Esophagus squamous epithelium (tissue), 5 donors: ENCODE data around the gene MOG. TPM values are rescaled to one million over a fixed set of nuclear protein-coding genes. Genes with fewer than 3 reads are reported as not detected.
A peak's percentile ranks its signal among the peaks of the same experiment; 100 is the strongest.

Source experiments
- DNase-seq: peaks from one replicate; lab custom pipeline; 2025; lab: John Stamatoyannopoulos, UW
- H3K27ac ChIP-seq, 4 donors: fragments of 200-600 bp; sonication (generic); one replicate each; pipeline ENCODE4 v1.5.1; 2016 to 2019; ENCODE audit warnings: mild to moderate bottlenecking in 1 of 4
- H3K27me3 ChIP-seq, 4 donors: fragments of 200-600 bp; sonication (generic); 1 replicate in 3 of 4; 2 replicates in 1 of 4; pipeline versions ENCODE4 v1.5.1 to v1.6.0; 2017 to 2021; ENCODE audit warnings: antibody characterized with exemption in 1 of 4
- H3K36me3 ChIP-seq, 3 donors: fragments of 200-600 bp; sonication (generic); one replicate each; pipeline ENCODE4 v1.5.1; 2016 to 2019
- H3K4me1 ChIP-seq, 3 donors: fragments of 200-600 bp; sonication (generic); one replicate each; pipeline ENCODE4 v1.5.1; 2017 to 2019
- H3K4me3 ChIP-seq, 4 donors: fragments of 200-600 bp; sonication (generic); 1 replicate in 3 of 4; 2 replicates in 1 of 4; pipeline ENCODE4 v1.5.1; 2016 to 2019; ENCODE audit warnings: mild to moderate bottlenecking in 2 of 4, moderate library complexity in 1 of 4
- H3K9me3 ChIP-seq, 3 donors: fragments of 200-600 bp; sonication (generic); one replicate each; pipeline ENCODE4 v1.5.1; 2016 to 2019
- CTCF ChIP-seq, 6 experiments: fragments of 450-650 bp in 4 of 6; fragments of 200-600 bp in 2 of 6; sonication (generic) in 2 of 6; IDR thresholded peaks; one replicate each; pipeline ENCODE4 v1.5.1; 2016 to 2019; ENCODE audit warnings: antibody characterized with exemption in 6 of 6, mild to moderate bottlenecking in 4 of 6, moderate library complexity in 4 of 6
- POLR2A ChIP-seq, 4 donors: fragments of 450-650 bp; IDR thresholded peaks; one replicate each; pipeline ENCODE4 v1.6.1; 2017; ENCODE audit warnings: antibody characterized with exemption in 4 of 4, mild to moderate bottlenecking in 4 of 4, moderate library complexity in 3 of 4
- WGBS, 2 donors: methylation state at CpG; one replicate each; pipeline ENCODE4 v1.1.5; 2018; 5-methylcytosine and 5-hydroxymethylcytosine counted together
- intact Hi-C: fragments of 100-400 bp; cut with DNase I; formaldehyde crosslinking; loops from one replicate; pipeline ENCODE4 v1.15.0; 2022
- total RNA-seq, 4 donors: library from RNA; depleted of rRNA; stranded (reverse); fragments of >200 nt; gene quantifications; one replicate each; pipeline ENCODE4 v1.1.0, GENCODE V29; 2016
- donor health status: DM: yes; HTN: yes; CAD: no.

Gene MOG
- total RNA-seq, 4 donors from 2014 or later: not detected

DNA sequence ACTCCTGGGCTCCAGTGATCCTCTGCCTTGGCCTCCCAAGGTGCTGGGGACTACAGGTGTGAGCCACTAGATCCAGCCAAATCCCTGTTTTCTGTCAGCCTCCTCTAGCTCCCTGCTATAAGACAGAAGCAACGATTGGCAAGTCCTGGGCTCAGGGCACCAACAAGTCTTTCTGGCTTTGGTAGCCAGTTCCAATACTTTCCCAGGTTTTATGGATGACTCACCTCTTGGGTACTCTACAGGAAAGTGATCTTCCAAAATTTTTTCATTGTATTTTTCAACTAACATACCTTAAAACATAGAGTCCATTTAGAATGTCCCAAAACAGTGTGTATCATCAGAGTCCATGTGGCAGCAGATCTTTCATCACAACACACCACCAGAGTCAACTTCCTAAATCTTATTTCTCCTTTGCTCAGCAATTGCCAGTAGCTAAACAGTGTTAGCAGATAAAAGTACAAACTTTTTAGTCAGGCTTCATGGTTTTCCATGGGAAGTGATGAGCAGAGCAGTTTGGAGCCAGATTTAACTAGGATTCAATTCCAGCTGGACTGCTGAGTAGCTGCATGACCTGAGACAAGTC lies 37.2 kb upstream of the MOG start:
- WGBS, 2 donors: 55 to 75% methylated on average over 1 of the region's 1 CpG
- Histone ChIP-seq H3K36me3 (peaks cover 0 to 83% (median 9%) of the 10 kb centered on the region in 3 donors), H3K27ac (no peak overlapping the region), H3K4me1 (no peaks in the 10 kb centered on the region), H3K27me3 (no peaks in the 10 kb centered on the region), H3K4me3 (no peak overlapping the region), H3K9me3 (no peaks in the 10 kb centered on the region)
- no peak for DNase-seq
- TF ChIP-seq CTCF (IDR thresholded peaks at IDR 0.05): no peak
- no peak for TF ChIP-seq POLR2A (IDR thresholded peaks at IDR 0.05)
- intact Hi-C loops: no loop called here

- H3K36me3 ChIP-seq: peaks cover 0 to 79% (median 9%) of the 10 kb centered on the region in 3 donors
- no peaks in the 10 kb centered on the region for H3K9me3 ChIP-seq
- no peak for DNase-seq
- H3K4me3 ChIP-seq: no peak overlapping the region
- no peak overlapping the region for H3K27ac ChIP-seq
- H3K4me1 ChIP-seq: no peaks in the 10 kb centered on the region
- TF ChIP-seq CTCF (IDR thresholded peaks at IDR 0.05) (no peak), POLR2A (IDR thresholded peaks at IDR 0.05) (no peak)
- 71 to 75% methylated on average over 4 of the region's 4 CpGs for WGBS, 2 donors
- no peaks in the 10 kb centered on the region for H3K27me3 ChIP-seq
- intact Hi-C loops: no loop called here
Measured at GRCh38 chr6:29620630-29621029, 36.3 kb upstream of the MOG start.

DNA sequence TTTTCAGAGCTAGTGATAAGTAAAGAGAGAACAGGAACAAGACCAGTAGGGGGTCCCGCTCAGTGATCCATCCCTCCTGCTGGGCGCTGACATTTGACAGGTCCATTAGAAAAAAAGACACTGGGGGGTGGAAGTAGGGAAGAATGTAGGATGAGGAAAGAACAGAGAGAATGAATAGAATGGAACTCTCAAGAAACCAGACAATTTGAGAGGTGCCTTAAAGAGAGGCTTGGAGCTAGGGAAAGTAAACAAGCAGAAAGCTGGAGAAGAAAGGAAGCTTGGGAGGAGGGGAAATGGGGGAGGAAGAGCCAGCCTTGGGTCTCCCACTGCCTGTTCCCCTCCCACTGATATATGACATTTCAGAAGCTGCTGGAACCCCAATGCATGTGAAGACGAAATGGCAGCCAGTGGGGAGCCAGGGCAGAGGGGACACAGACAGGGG lies 32.4 kb upstream of the MOG start:
- Histone ChIP-seq H3K36me3 (peaks cover 0 to 44% (median 9%) of the 10 kb centered on the region in 3 donors), H3K4me3 (no peak overlapping the region), H3K9me3 (no peaks in the 10 kb centered on the region), H3K27ac (no peak overlapping the region), H3K27me3 (no peaks in the 10 kb centered on the region), H3K4me1 (peaks cover 12 to 26% (median 16%) of the 10 kb centered on the region in 3 donors)
- TF ChIP-seq POLR2A (IDR thresholded peaks at IDR 0.05) (no peak), CTCF (IDR thresholded peaks at IDR 0.05) (no peak)
- 73 to 90% methylated on average over 2 to 3 of the region's 3 CpGs for WGBS, 2 donors
- no peak for DNase-seq
- intact Hi-C loops: no loop called here

DNA sequence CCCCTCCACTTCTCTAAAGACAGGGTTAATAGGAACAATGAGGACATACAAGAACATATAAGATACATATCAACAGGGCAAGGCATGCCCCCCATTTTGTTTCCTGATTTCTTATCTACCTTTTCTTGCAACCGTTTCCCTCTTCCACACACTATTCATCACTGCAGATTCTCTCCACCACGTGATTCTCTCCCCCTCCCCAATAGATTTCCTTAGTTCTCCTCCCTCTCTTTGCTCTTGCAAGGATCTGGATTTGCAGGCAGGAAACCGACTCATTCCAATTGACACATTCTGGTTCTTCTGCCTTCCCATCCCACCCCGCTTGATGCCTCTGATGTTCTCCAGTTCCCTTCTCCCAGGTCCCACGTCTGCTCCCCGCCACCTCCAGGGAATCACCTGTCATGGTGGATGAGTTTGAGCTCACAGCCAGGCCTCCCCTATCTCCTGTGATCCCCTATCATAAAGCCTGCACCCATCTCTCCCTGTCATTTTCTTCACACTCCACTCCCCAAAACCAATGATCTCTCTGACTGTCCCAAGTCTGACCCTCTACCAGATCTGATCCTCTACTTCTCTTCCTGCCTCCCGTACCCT lies 31.5 kb upstream of the MOG start:
- no peak for DNase-seq
- WGBS, 2 donors: 62 to 70% methylated on average over 7 of the region's 7 CpGs
- TF ChIP-seq POLR2A (IDR thresholded peaks at IDR 0.05) (no peak), CTCF (IDR thresholded peaks at IDR 0.05) (no peak)
- Histone ChIP-seq H3K4me3 (no peak overlapping the region), H3K27me3 (no peaks in the 10 kb centered on the region), H3K36me3 (peaks cover 0 to 35% (median 6%) of the 10 kb centered on the region in 3 donors), H3K27ac (no peak overlapping the region), H3K9me3 (no peaks in the 10 kb centered on the region), H3K4me1 (peaks cover 12 to 26% (median 16%) of the 10 kb centered on the region in 3 donors)
- intact Hi-C loops: no loop called here

DNA sequence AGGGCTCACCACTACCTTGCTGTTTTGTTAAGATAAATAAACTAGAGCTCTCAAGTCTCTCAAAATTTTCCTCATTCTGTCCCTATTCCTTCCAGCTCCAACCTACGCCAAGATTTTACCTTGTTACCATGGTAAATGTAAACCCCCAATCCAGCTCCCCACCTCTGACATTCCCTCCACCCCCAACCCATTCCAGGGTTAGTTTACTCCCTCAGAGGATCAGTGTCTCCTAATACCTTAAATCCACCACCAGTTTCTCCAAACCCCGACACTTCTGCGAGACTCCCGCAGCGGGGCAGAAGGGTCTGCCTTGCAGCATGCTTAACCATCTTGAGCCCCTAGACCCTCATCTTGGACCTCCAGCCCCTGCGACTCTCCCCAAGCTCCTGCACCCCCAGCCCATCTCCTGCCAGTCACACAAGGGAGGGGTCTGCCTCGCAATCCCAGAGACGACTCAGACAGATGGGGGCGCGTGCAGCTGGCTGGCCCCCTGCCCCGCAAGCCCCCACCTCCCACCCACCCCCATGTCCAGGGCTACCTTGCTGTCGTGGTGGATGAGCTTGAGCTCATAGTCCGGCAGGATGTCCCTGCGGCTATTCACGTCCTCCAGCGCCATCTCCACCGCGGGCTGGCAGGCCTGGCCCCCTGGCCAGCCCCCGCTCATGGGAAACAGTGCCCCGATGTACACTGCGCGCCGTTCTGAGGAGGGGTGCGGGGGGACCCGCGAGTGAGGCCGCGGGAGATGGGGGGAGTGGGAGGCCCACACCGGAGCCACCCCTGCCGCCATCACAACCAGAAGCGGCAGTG lies 29.7 kb upstream of the MOG start:
- H3K4me3 ChIP-seq: peak overlapping the region; percentile 35 to 76 (median 62)
- H3K27me3 ChIP-seq: no peaks in the 10 kb centered on the region
- no peak for DNase-seq
- peaks cover 0 to 18% (median 0%) of the 10 kb centered on the region in 3 donors for H3K36me3 ChIP-seq
- WGBS, 2 donors: 54 to 70% methylated on average over 6 to 7 of the region's 31 CpGs
- H3K27ac ChIP-seq: peak overlapping the region; percentile 52 to 84 (median 82)
- TF ChIP-seq POLR2A (IDR thresholded peaks at IDR 0.05): no peak
- TF ChIP-seq CTCF (IDR thresholded peaks at IDR 0.05): no peak
- peaks cover 22 to 38% (median 25%) of the 10 kb centered on the region in 3 donors for H3K4me1 ChIP-seq
- H3K9me3 ChIP-seq: no peaks in the 10 kb centered on the region
- intact Hi-C loops: no loop called here
